ENCODE results near the gene NUP107. TPM values are rescaled to one million over a fixed set of nuclear protein-coding genes. Genes with fewer than 3 reads are reported as not detected.

Gene NUP107
- total RNA-seq, 4 donors from 2014 or later, result 14.2 to 48.4 (median 36.2) TPM

- intact Hi-C loops (cut with DNase I), result no loop called here
- TF ChIP-seq POLR2A (IDR thresholded peaks at IDR 0.05) (no peak), CTCF (IDR thresholded peaks at IDR 0.05) (no peak)
- no peak overlapping the region for H3K4me3 ChIP-seq
- H3K9me3 ChIP-seq, result no peaks in the 10 kb centered on the region
- no peaks in the 10 kb centered on the region for H3K36me3 ChIP-seq
- peak overlapping the region in 1 of 4 donors; percentile 14 for H3K27ac ChIP-seq
- WGBS, 2 donors, result 89 to 95% methylated on average over 4 of the region's 4 CpGs
- DNase-seq, result no peak
- H3K27me3 ChIP-seq, result no peaks in the 10 kb centered on the region
- peaks cover 0 to 3% (median 0%) of the 10 kb centered on the region in 3 donors for H3K4me1 ChIP-seq
Observed at GRCh38 chr12:68793975-68794652, 107.3 kb downstream of the NUP107 start.

- 67 to 83% methylated on average over 3 of the region's 3 CpGs for WGBS, 2 donors
- Histone ChIP-seq H3K9me3 (no peaks in the 10 kb centered on the region), H3K4me3 (no peak overlapping the region), H3K27me3 (no peaks in the 10 kb centered on the region), H3K4me1 (peaks cover 0 to 9% (median 0%) of the 10 kb centered on the region in 3 donors), H3K27ac (peak overlapping the region in 2 of 4 donors; percentile 10 to 14), H3K36me3 (no peaks in the 10 kb centered on the region)
- DNase-seq, result no peak
- no peak for TF ChIP-seq POLR2A (IDR thresholded peaks at IDR 0.05)
- intact Hi-C loops (cut with DNase I), result no loop called here
Observed at GRCh38 chr12:68794653-68795251, 108.0 kb downstream of the NUP107 start.

Other genes starting within 250 kb of the NUP107 start
- 100 to 1,000 TPM in 3 of 4 donors, 10 to 100 TPM in 1; 66.9 to 133 (median 120) TPM for gene RAP1B, start 76.1 kb upstream of the NUP107 start, total RNA-seq
- 1 to 10 TPM; 2.2 to 8.5 (median 4.6) TPM for gene SLC35E3, start 59.2 kb downstream of the NUP107 start, total RNA-seq
- 10 to 100 TPM; 46.5 to 87.1 (median 67.9) TPM for gene MDM2, start 121.2 kb downstream of the NUP107 start, total RNA-seq
- gene CPM, start 246.2 kb downstream of the NUP107 start, total RNA-seq, result 10 to 100 TPM; 10.9 to 35.5 (median 20.6) TPM